Right lobe of liver (tissue), 4 donors: ENCODE results near the gene TMEM39B.

Source experiments
- CTCF ChIP-seq, 4 donors: fragments of 200-600 bp in 3 of 4; fragments of 450-650 bp in 1 of 4; IDR thresholded peaks; one replicate each; pipeline versions ENCODE4 v1.5.1 to v1.8.0; 2016 to 2022; ENCODE audit warnings: antibody characterized with exemption in 4 of 4, mild to moderate bottlenecking in 2 of 4
- POLR2A ChIP-seq: fragments of 450-650 bp; IDR thresholded peaks from one replicate; pipeline ENCODE4 v1.6.1; 2017; ENCODE audit warnings: antibody characterized with exemption, mild to moderate bottlenecking
- donor health status: DM: no; HTN: no; CAD: no.
- donor health status: DM: no; HTN: no; CAD: no.
- donor health status: DM: no; HTN: yes; CAD: no.

GRCh38 chr1:32126770-32127169 is 54.0 kb downstream of the TMEM39B start:
- no peak for TF ChIP-seq CTCF (IDR thresholded peaks at IDR 0.05)
- TF ChIP-seq POLR2A, result no peak
